ENCODE data around the gene STX8.

DNA sequence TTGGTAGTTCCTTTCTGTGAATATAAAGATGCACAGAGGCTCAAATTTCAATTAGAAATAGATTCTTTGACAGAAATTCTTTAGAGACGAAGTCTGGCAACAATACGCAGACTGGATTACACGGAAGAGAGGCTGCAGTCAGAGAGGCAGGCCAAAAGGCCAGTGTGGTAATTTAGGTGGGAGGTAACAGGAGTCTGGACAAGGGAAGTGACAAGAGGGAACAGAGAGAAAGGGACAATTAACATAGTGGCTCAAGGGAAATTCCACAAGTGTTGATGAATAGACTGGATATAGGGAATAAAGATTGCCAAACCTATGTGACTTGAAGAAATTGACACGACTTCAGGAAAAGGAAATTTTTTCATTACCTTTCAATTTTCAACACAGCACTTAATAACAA lies 54.6 kb downstream of the STX8 start:
- TF ChIP-seq REST (IDR thresholded peaks at IDR 0.05; ENCODE audit: low read depth) (no peak), JUND (IDR thresholded peaks at IDR 0.05) (no peak)
